DOHH2 (cell line): ENCODE results near the gene EIF4ENIF1.

Source experiments
- EZH2phosphoT487 ChIP-seq: fragments of 200-600 bp; sonication (generic); IDR thresholded peaks from 2 replicates; pipeline ENCODE4 v1.6.1; 2017; ENCODE audit warnings: borderline replicate concordance, mild to moderate bottlenecking, antibody characterized with exemption, low read length, moderate library complexity, mixed read lengths
- TF ChIP-seq, protein P1 (sequence below): fragments of 200-600 bp; sonication (generic); IDR thresholded peaks from one replicate; pipeline ENCODE4 v1.5.1; 2014; ENCODE audit warnings: antibody characterized with exemption, mild to moderate bottlenecking, low read depth, low read length; ENCODE audit not compliant: poor library complexity, severe bottlenecking

- TF ChIP-seq, protein P1, sequence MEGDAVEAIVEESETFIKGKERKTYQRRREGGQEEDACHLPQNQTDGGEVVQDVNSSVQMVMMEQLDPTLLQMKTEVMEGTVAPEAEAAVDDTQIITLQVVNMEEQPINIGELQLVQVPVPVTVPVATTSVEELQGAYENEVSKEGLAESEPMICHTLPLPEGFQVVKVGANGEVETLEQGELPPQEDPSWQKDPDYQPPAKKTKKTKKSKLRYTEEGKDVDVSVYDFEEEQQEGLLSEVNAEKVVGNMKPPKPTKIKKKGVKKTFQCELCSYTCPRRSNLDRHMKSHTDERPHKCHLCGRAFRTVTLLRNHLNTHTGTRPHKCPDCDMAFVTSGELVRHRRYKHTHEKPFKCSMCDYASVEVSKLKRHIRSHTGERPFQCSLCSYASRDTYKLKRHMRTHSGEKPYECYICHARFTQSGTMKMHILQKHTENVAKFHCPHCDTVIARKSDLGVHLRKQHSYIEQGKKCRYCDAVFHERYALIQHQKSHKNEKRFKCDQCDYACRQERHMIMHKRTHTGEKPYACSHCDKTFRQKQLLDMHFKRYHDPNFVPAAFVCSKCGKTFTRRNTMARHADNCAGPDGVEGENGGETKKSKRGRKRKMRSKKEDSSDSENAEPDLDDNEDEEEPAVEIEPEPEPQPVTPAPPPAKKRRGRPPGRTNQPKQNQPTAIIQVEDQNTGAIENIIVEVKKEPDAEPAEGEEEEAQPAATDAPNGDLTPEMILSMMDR: no peak
- TF ChIP-seq EZH2phosphoT487: no peak
These were observed 2.5 kb upstream of the EIF4ENIF1 start for GRCh38 chr22:31492151-31492550.
